GM23338 (cell line): ENCODE results near the gene TMEM238. TPM values are rescaled to one million over a fixed set of nuclear protein-coding genes. Genes with fewer than 3 reads are reported as not detected.
A peak's percentile ranks its signal among the peaks of the same experiment; 100 is the strongest.

ENCODE experiments used
- ATAC-seq: fragments of 200-7000 bp; cut with Tn5 transposase; 3 replicates; pipeline ENCODE4 v1.9.1; 2020
- DNase-seq: peaks from one replicate; pipeline ENCODE4 v3.0.0-alpha.2; 2015; ENCODE audit warnings: low spot score
- H2AFZ ChIP-seq: fragments of 200-600 bp; sonication (generic); 2 replicates; pipeline ENCODE4 v1.8.0; 2016; ENCODE audit warnings: antibody characterized with exemption, mild to moderate bottlenecking, moderate library complexity
- H3F3A ChIP-seq: fragments of 200-600 bp; sonication (generic); replicated peaks from 2 replicates; pipeline ENCODE4 v1.8.0; 2017; ENCODE audit warnings: antibody characterized with exemption, mixed run types, low read depth
- H3K27ac ChIP-seq: fragments of 200-600 bp; sonication (generic); 2 replicates; pipeline ENCODE4 v1.6.1; 2016; ENCODE audit warnings: low read depth
- H3K27me3 ChIP-seq: fragments of 200-600 bp; sonication (generic); 2 replicates; pipeline ENCODE4 v1.8.0; 2016; ENCODE audit warnings: mild to moderate bottlenecking, mixed run types, moderate library complexity; ENCODE audit not compliant: insufficient read depth
- H3K36me3 ChIP-seq: fragments of 200-600 bp; sonication (generic); 2 replicates; pipeline ENCODE4 v1.8.0; 2016; ENCODE audit warnings: mild to moderate bottlenecking; ENCODE audit not compliant: insufficient read depth
- H3K4me1 ChIP-seq: fragments of 200-600 bp; sonication (generic); 2 replicates; pipeline ENCODE4 v1.8.0; 2016; ENCODE audit warnings: mild to moderate bottlenecking, moderate library complexity; ENCODE audit not compliant: insufficient read depth
- H3K4me2 ChIP-seq: fragments of 200-600 bp; sonication (generic); 2 replicates; pipeline ENCODE4 v1.7.1; 2017; ENCODE audit warnings: mixed run types
- H3K4me3 ChIP-seq: fragments of 200-600 bp; sonication (generic); 2 replicates; pipeline ENCODE4 v1.6.1; 2016; ENCODE audit warnings: mixed run types
- H3K79me2 ChIP-seq: fragments of 200-600 bp; sonication (generic); replicated peaks from 2 replicates; pipeline ENCODE4 v1.8.0; 2017; ENCODE audit warnings: mild to moderate bottlenecking; ENCODE audit not compliant: insufficient read depth
- H3K9me2 ChIP-seq: fragments of 200-600 bp; sonication (generic); 2 replicates; pipeline ENCODE4 v1.8.0; 2017; ENCODE audit not compliant: insufficient read depth
- H4K20me1 ChIP-seq: fragments of 200-600 bp; sonication (generic); replicated peaks from 2 replicates; pipeline ENCODE4 v1.8.0; 2017; ENCODE audit warnings: mild to moderate bottlenecking; ENCODE audit not compliant: insufficient read depth
- H3K27ac Mint-ChIP-seq: 2 replicates; pipeline ENCODE4 v1.8.0; 2020; ENCODE audit warnings: inconsistent platforms, mild to moderate bottlenecking, moderate library complexity, mixed read lengths
- H3K27me3 Mint-ChIP-seq: 3 replicates; pipeline ENCODE4 v1.8.0; 2022; ENCODE audit warnings: low read depth, mild to moderate bottlenecking, moderate library complexity, mixed read lengths, inconsistent platforms; ENCODE audit not compliant: insufficient read depth, poor library complexity
- H3K36me3 Mint-ChIP-seq: 3 replicates; pipeline ENCODE4 v1.8.0; 2021; ENCODE audit warnings: low read depth, mild to moderate bottlenecking, inconsistent platforms, moderate library complexity, mixed read lengths
- H3K4me1 Mint-ChIP-seq: 3 replicates; pipeline ENCODE4 v1.8.0; 2020; ENCODE audit warnings: mild to moderate bottlenecking, inconsistent platforms, mixed read lengths
- H3K4me3 Mint-ChIP-seq: 3 replicates; pipeline ENCODE4 v1.8.0; 2021; ENCODE audit warnings: moderate library complexity, mild to moderate bottlenecking, inconsistent platforms, mixed read lengths
- H3K9me3 Mint-ChIP-seq: 3 replicates; pipeline ENCODE4 v1.8.0; 2020; ENCODE audit warnings: moderate library complexity, mild to moderate bottlenecking, inconsistent platforms, mixed read lengths
- CTCF ChIP-seq, 2 experiments: fragments of 200-600 bp in 1 of 2; sonication (generic) in 1 of 2; conservative IDR thresholded peaks; 2 replicates each; pipeline versions ENCODE4 v1.5.1 to v1.6.1; 2016 to 2017; ENCODE audit warnings: antibody characterized with exemption in 2 of 2, low read depth in 2 of 2, mild to moderate bottlenecking in 2 of 2, moderate library complexity in 1 of 2
- ETS1 ChIP-seq: IDR thresholded peaks from 2 replicates; pipeline ENCODE4 v1.6.1; 2016; ENCODE audit warnings: antibody characterized with exemption
- EZH2 ChIP-seq: fragments of 200-600 bp; sonication (generic); IDR thresholded peaks from one replicate; pipeline ENCODE4 v1.8.0; 2017; ENCODE audit warnings: antibody characterized with exemption, mild to moderate bottlenecking, low read depth; ENCODE audit not compliant: unreplicated experiment
- JUNB ChIP-seq: IDR thresholded peaks from one replicate; pipeline ENCODE4 v1.6.1; 2016; ENCODE audit warnings: antibody characterized with exemption; ENCODE audit not compliant: unreplicated experiment
- POLR2AphosphoS5 ChIP-seq: IDR thresholded peaks from 2 replicates; pipeline ENCODE4 v1.6.1; 2016; ENCODE audit warnings: antibody characterized with exemption, low read depth
- STAT1 ChIP-seq: IDR thresholded peaks from one replicate; pipeline ENCODE4 v1.6.1; 2016; ENCODE audit warnings: antibody characterized with exemption; ENCODE audit not compliant: unreplicated experiment
- ZNF331 ChIP-seq: fragments of 250-450 bp; sonication (Bioruptor Pico); IDR thresholded peaks from 2 replicates; pipeline ENCODE4 v1.5.0; 2020; ENCODE audit warnings: low read depth, mild to moderate bottlenecking, moderate library complexity
- polyA plus RNA-seq: library from polyadenylated mRNA; unstranded; fragments of >200 nt; fragmentation: Nextera tagmentation; extraction: Ambion mirVana; gene quantifications from 2 replicates; pipeline ENCODE4 v1.2.1, GENCODE V29; 2016
- total RNA-seq: library from RNA; depleted of rRNA; stranded (reverse); fragments of >200 nt; shearing (Covaris generic); gene quantifications from 2 replicates; pipeline ENCODE4 v1.2.3, GENCODE V29; 2014

The TMEM238 gene
- total and polyA plus RNA-seq, 2 experiments from 2014 or later: 0.55 to 7.5 TPM

GRCh38 chr19:55383279-55384130 is 587 bp downstream of the TMEM238 start:
- Histone ChIP-seq H3K36me3 (peaks cover 4% of the 10 kb centered on the region; the same call in 1 of the 2 replicates), H2AFZ (no peak overlapping the region), H3K4me2 (peak overlapping the region; percentile 87), H3K4me3 (peak overlapping the region; percentile 99), H3K27me3 (peaks cover 21% of the 10 kb centered on the region), H3K4me1 (peaks cover 38% of the 10 kb centered on the region), H3F3A (peaks cover 35% of the 10 kb centered on the region), H4K20me1 (peaks cover 31% of the 10 kb centered on the region), H3K9me2 (no peaks in the 10 kb centered on the region), H3K27ac (no peak overlapping the region), H3K79me2 (peaks cover 32% of the 10 kb centered on the region)
- peaks cover 5% of the 10 kb centered on the region; the same call in 2 of the 3 replicates for H3K9me3 Mint-ChIP-seq
- H3K27me3 Mint-ChIP-seq: peaks cover 46% of the 10 kb centered on the region
- peaks cover 32% of the 10 kb centered on the region for H3K36me3 Mint-ChIP-seq
- peak; percentile 90 for DNase-seq
- H3K27ac Mint-ChIP-seq: peak overlapping the region; percentile 78; the same call in 1 of the 2 replicates
- peak; percentile 7 for ATAC-seq
- peak overlapping the region; percentile 83 for H3K4me3 Mint-ChIP-seq
- H3K4me1 Mint-ChIP-seq: peaks cover 39% of the 10 kb centered on the region
- TF ChIP-seq POLR2AphosphoS5: 0 out of 2 replicates have a peak, but pooled peaks have one; percentile 21
- no peak for TF ChIP-seq ETS1

GRCh38 chr19:55382522-55383054 is 1.5 kb downstream of the TMEM238 start:
- Histone ChIP-seq H4K20me1 (peaks cover 22% of the 10 kb centered on the region), H3K9me2 (no peaks in the 10 kb centered on the region), H3K36me3 (peaks cover 4% of the 10 kb centered on the region; the same call in 1 of the 2 replicates), H2AFZ (no peak overlapping the region), H3K4me2 (peak overlapping the region; percentile 87), H3K4me1 (peaks cover 34% of the 10 kb centered on the region), H3F3A (peaks cover 28% of the 10 kb centered on the region), H3K4me3 (peak overlapping the region; percentile 57; the same call in 1 of the 2 replicates), H3K27me3 (peaks cover 29% of the 10 kb centered on the region), H3K27ac (no peak overlapping the region), H3K79me2 (peaks cover 23% of the 10 kb centered on the region)
- Mint-ChIP-seq H3K4me3 (peak overlapping the region; percentile 83), H3K4me1 (peaks cover 36% of the 10 kb centered on the region), H3K27me3 (peaks cover 48% of the 10 kb centered on the region), H3K36me3 (peaks cover 23% of the 10 kb centered on the region), H3K9me3 (peaks cover 5% of the 10 kb centered on the region; the same call in 2 of the 3 replicates), H3K27ac (no peak overlapping the region)
- no peak for ATAC-seq
- TF ChIP-seq EZH2: no peak
- no peak for TF ChIP-seq CTCF (conservative IDR thresholded peaks at IDR 0.05; ENCODE audit: low read depth in 2 of 2)
- TF ChIP-seq ZNF331: no peak
- no peak for TF ChIP-seq JUNB
- no peak for TF ChIP-seq STAT1
- no peak for DNase-seq
